ENCODE measurements around the gene KIAA0513. TPM values are rescaled to one million over a fixed set of nuclear protein-coding genes. Genes with fewer than 3 reads are reported as not detected.

KIAA0513 gene
- total and polyA plus RNA-seq, 11 donors: 4.5 to 14.0 (median 9.1) TPM

DNA sequence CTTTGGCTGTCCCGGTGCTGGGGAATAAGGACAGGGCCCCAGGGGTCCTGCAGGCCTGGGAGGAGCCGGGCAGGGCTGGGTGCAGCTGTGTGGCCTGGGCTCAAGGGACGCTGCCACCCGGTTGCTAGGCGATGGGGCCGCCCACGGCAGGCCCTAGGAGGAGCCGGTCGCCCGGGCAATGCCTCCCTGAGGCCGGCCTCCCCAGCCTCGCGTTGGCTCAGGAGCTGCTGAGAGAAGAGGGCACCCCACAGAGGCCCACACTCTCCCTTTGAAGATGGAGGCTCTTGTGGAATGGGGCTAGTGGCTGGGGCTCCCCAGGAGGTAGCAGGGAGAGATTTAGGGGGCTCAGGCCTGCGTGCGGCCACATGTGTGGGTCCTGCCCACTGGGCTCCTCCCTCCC, 84.8 kb downstream of the KIAA0513 start, which contains the start of gene CIBAR2:
Gene CIBAR2, minus strand, starts transcription at position 109 of the 400 bp plus-strand sequence. CDS start 120 bp downstream, outside the sequence.
- ATAC-seq (no peak), DNase-seq (no peak)
- no peaks in the 10 kb centered on the region for H3K27me3 ChIP-seq
- no peaks in the 10 kb centered on the region for H3K9me3 ChIP-seq
- intact Hi-C loops (cut with DNase I): loop anchor here in 3 of 10 donors (10.0 kb wide), 6 partner anchors 132 to 602 kb away; partner anchors contain the start of gene GSE1 (in 1 of the 3)
- no peak within 1 kb of the TSS for H3K4me3 ChIP-seq
- H3K27ac ChIP-seq: no peak within 1 kb of the TSS
- no peaks in the 10 kb centered on the region for H3K36me3 ChIP-seq
- WGBS, 4 donors: 85 to 95% (median 89%) methylated on average over 5 to 15 of the region's 15 CpGs
- no peak for TF ChIP-seq POLR2A (IDR thresholded peaks at IDR 0.05)
- TF ChIP-seq, protein P1, sequence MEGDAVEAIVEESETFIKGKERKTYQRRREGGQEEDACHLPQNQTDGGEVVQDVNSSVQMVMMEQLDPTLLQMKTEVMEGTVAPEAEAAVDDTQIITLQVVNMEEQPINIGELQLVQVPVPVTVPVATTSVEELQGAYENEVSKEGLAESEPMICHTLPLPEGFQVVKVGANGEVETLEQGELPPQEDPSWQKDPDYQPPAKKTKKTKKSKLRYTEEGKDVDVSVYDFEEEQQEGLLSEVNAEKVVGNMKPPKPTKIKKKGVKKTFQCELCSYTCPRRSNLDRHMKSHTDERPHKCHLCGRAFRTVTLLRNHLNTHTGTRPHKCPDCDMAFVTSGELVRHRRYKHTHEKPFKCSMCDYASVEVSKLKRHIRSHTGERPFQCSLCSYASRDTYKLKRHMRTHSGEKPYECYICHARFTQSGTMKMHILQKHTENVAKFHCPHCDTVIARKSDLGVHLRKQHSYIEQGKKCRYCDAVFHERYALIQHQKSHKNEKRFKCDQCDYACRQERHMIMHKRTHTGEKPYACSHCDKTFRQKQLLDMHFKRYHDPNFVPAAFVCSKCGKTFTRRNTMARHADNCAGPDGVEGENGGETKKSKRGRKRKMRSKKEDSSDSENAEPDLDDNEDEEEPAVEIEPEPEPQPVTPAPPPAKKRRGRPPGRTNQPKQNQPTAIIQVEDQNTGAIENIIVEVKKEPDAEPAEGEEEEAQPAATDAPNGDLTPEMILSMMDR (IDR thresholded peaks at IDR 0.05): no peak
- H3K4me1 ChIP-seq: peaks cover 0 to 9% (median 1%) of the 10 kb centered on the region in 12 donors

DNA sequence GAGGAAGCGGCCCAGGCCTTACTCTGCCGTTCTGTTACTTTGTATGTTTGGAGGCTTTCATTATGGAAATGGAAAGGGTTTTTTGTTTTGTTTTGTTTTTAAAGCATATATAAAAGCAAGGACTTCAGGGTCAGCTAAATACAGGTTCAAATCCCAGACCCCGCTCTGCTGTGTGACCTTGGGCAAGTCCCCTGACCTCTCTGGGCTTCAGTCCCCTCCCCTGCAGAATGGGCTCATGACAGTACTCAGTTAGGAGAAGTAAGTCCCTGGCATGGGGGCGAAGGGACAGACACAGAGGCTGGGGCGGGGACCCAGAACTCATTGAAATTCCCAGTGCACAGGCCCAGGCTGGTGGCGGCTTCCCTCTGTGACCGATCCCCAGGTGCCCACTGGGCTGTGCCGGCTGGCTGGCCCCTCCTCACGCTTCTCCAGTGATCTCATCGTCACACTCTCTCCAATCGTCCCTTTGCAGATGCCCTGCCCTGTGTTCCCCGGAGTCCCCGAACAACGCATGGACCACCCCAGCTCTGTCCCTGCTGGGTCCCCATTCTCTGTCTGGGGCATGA, 85.7 kb downstream of the KIAA0513 start:
- Histone ChIP-seq H3K27ac (no peak overlapping the region), H3K4me3 (no peak overlapping the region), H3K4me1 (peaks cover 0 to 9% (median 1%) of the 10 kb centered on the region in 12 donors), H3K9me3 (no peaks in the 10 kb centered on the region), H3K27me3 (no peaks in the 10 kb centered on the region), H3K36me3 (no peaks in the 10 kb centered on the region)
- intact Hi-C loops (cut with DNase I): loop anchor here in 3 of 10 donors (10.0 kb wide), 6 partner anchors 132 to 602 kb away; partner anchors contain the start of gene GSE1 (in 1 of the 3)
- no peak for ATAC-seq
- DNase-seq: no peak
- 85 to 91% (median 88%) methylated on average over 14 of the region's 14 CpGs for WGBS, 4 donors
- TF ChIP-seq, protein P1 (IDR thresholded peaks at IDR 0.05): no peak
- TF ChIP-seq POLR2A (IDR thresholded peaks at IDR 0.05): no peak

DNA sequence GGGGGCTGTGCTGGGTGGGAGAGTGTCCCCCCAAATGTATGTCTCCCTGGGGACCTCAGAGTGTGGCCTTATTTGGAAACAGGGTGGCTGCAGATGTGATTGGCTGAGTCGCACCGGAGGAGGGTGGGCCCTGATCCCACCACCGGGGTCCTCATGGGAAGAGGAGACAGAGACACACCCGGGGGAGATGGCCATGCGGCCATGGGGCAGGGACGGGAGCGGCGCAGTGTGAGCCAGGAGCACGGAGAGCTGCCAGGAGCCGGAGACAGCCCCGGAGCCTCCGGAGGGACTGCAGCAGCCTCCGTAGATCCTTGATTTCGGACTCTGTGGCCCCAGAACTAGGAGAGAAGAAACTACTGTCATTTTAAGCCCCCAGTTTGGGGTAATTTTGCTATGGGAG, 86.3 kb downstream of the KIAA0513 start:
- no peak for ATAC-seq
- no peaks in the 10 kb centered on the region for H3K36me3 ChIP-seq
- intact Hi-C loops (cut with DNase I): loop anchor here in 4 of 10 donors (2.0 to 10.0 kb wide), 8 partner anchors 59 to 601 kb away; partner anchors contain the start of gene GSE1 (in 1 of the 4)
- no peak for DNase-seq
- no peak for TF ChIP-seq POLR2A (IDR thresholded peaks at IDR 0.05)
- TF ChIP-seq, protein P1 (IDR thresholded peaks at IDR 0.05): no peak
- 62 to 85% (median 73%) methylated on average over 14 of the region's 14 CpGs for WGBS, 4 donors
- H3K27ac ChIP-seq: no peak overlapping the region
- no peaks in the 10 kb centered on the region for H3K27me3 ChIP-seq
- H3K4me1 ChIP-seq: peaks cover 0 to 9% (median 1%) of the 10 kb centered on the region in 12 donors
- H3K9me3 ChIP-seq: no peaks in the 10 kb centered on the region
- no peak overlapping the region for H3K4me3 ChIP-seq

DNA sequence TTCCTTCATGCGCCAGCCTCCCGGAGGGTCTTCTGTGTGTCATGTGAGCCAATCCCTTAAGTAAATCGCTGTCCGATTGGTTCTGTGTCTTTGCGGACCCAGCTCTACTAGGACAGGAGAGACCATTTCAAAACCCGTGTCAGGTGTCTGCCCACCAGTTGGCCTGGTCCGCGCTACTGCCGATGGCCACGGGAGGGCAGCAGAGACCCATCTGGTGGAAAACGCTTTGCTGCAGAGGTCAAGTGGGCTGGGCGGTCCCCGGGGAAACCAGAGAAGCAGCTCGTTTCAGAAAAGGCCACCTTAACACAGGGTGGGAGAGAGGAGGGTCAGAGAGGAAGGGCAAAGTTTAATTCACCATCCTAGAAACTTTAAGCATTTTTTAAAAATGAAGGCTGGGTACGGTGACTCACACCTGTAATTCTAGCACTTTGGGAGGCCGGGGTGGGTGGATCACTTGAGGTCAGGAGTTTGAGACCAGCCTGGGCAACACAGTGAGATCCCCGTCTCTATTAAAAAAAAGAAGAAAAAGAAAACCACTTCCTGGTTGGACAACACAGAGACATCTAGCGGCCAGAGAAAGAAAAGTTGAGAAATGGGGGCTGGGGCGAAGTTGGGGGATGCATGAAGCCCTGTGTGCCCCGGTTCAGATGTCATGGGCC, 87.4 kb downstream of the KIAA0513 start:
- no peak for TF ChIP-seq POLR2A (IDR thresholded peaks at IDR 0.05)
- TF ChIP-seq, protein P1 (IDR thresholded peaks at IDR 0.05): peak; percentile 85 to 99 (median 96)
- H3K4me3 ChIP-seq: peak overlapping the region in 4 of 12 donors; percentile 23 to 40 (median 29)
- DNase-seq (peak; percentile 86 to 94 (median 88)), ATAC-seq (peak; percentile 70 to 91 (median 86))
- H3K36me3 ChIP-seq: no peaks in the 10 kb centered on the region
- no peaks in the 10 kb centered on the region for H3K27me3 ChIP-seq
- intact Hi-C loops (cut with DNase I): loop anchor here (2.0 to 10.0 kb wide), 15 partner anchors 57 to 602 kb away; partner anchors contain the start of gene GSE1 (in 2 of the 10)
- H3K9me3 ChIP-seq: no peaks in the 10 kb centered on the region
- peaks cover 0 to 9% (median 1%) of the 10 kb centered on the region in 12 donors for H3K4me1 ChIP-seq
- WGBS, 4 donors: 12 to 18% (median 14%) methylated on average over 15 to 20 of the region's 20 CpGs
- H3K27ac ChIP-seq: peak overlapping the region in 7 of 12 donors; percentile 23 to 60 (median 49)

Measured in heart left ventricle (tissue), 16 donors.